Keratinocyte (primary cell): ENCODE measurements around the gene SLC40A1. TPM values are rescaled to one million over a fixed set of nuclear protein-coding genes. Genes with fewer than 3 reads are reported as not detected.
A peak's percentile ranks its signal among the peaks of the same experiment; 100 is the strongest.

Experiments used
- DNase-seq: peaks from one replicate; pipeline ENCODE4 v3.0.0-alpha.2; 2011; ENCODE audit warnings: low read depth, missing footprints, low spot score
- FAIRE-seq: peaks from 2 replicates; lab custom pipeline; 2011; peaks lifted over from hg19 to GRCh38; lab: Jason Lieb, UNC
- H2AFZ ChIP-seq: 2 replicates; pipeline ENCODE4 v1.6.0; 2012; ENCODE audit warnings: low read length, control low read depth, inconsistent platforms; ENCODE audit not compliant: control insufficient read depth
- H3K27ac ChIP-seq: 2 replicates; pipeline ENCODE4 v1.5.1; 2011; ENCODE audit warnings: low read length; ENCODE audit not compliant: control insufficient read depth, insufficient read depth
- H3K27me3 ChIP-seq: 3 replicates; pipeline ENCODE4 v1.6.0; 2011; ENCODE audit warnings: low read length; ENCODE audit not compliant: control insufficient read depth, insufficient read depth; ENCODE audit errors: extremely low read depth
- H3K36me3 ChIP-seq, 2 experiments: 2 replicates in 1 of 2; 3 replicates in 1 of 2; pipeline ENCODE4 v1.5.1; 2011; ENCODE audit warnings: low read length in 2 of 2, mild to moderate bottlenecking in 1 of 2; ENCODE audit not compliant: control insufficient read depth in 2 of 2, insufficient read depth in 2 of 2; ENCODE audit errors: extremely low read depth in 1 of 2
- H3K4me1 ChIP-seq: 3 replicates; pipeline ENCODE4 v1.5.1; 2011; ENCODE audit warnings: low read length; ENCODE audit not compliant: control insufficient read depth, insufficient read depth; ENCODE audit errors: extremely low read depth
- H3K4me2 ChIP-seq: 3 replicates; pipeline ENCODE4 v1.6.0; 2011; ENCODE audit warnings: low read depth, low read length; ENCODE audit not compliant: control insufficient read depth, insufficient read depth; ENCODE audit errors: extremely low read depth
- H3K4me3 ChIP-seq, 3 experiments: fragments of 200-600 bp in 1 of 3; sonication (generic) in 1 of 3; 2 replicates in 2 of 3; 3 replicates in 1 of 3; pipeline ENCODE4 v1.5.1; 2011 to 2016; ENCODE audit warnings: low read length in 3 of 3, mild to moderate bottlenecking in 3 of 3, control low read depth in 2 of 3, inconsistent platforms in 1 of 3, low read depth in 1 of 3, mixed read lengths in 1 of 3, mixed run types in 1 of 3, moderate library complexity in 1 of 3; ENCODE audit not compliant: control insufficient read depth in 2 of 3, insufficient read depth in 2 of 3; ENCODE audit errors: extremely low read depth in 1 of 3
- H3K79me2 ChIP-seq: 2 replicates; pipeline ENCODE4 v1.6.0; 2012; ENCODE audit warnings: low read length; ENCODE audit not compliant: control insufficient read depth, insufficient read depth
- H3K9ac ChIP-seq: 3 replicates; pipeline ENCODE4 v1.6.0; 2011; ENCODE audit warnings: low read length; ENCODE audit not compliant: control insufficient read depth, insufficient read depth; ENCODE audit errors: extremely low read depth
- H3K9me1 ChIP-seq: 3 replicates; pipeline ENCODE4 v1.6.0; 2011; ENCODE audit warnings: low read length; ENCODE audit not compliant: control insufficient read depth, insufficient read depth; ENCODE audit errors: extremely low read depth
- H3K9me3 ChIP-seq: 2 replicates; pipeline ENCODE4 v1.5.1; 2012; ENCODE audit warnings: low read depth, low read length; ENCODE audit not compliant: control insufficient read depth
- H4K20me1 ChIP-seq: 3 replicates; pipeline ENCODE4 v1.6.0; 2011; ENCODE audit warnings: low read length; ENCODE audit not compliant: control insufficient read depth, insufficient read depth; ENCODE audit errors: extremely low read depth
- CTCF ChIP-seq, 3 experiments: IDR thresholded peaks in 1 of 3; conservative IDR thresholded peaks in 1 of 3; optimal IDR thresholded peaks in 1 of 3; 2 replicates in 2 of 3; 3 replicates in 1 of 3; pipeline versions ENCODE3 to v1.5.1; 2011; ENCODE audit warnings: low read length in 3 of 3, mild to moderate bottlenecking in 3 of 3, moderate library complexity in 2 of 3, control low read depth in 1 of 3, inconsistent platforms in 1 of 3; ENCODE audit not compliant: insufficient read depth in 2 of 3; ENCODE audit errors: extremely low read depth in 1 of 3
- EZH2 ChIP-seq: IDR thresholded peaks from one replicate; pipeline ENCODE4 v1.6.1; 2012; ENCODE audit warnings: inconsistent platforms, mild to moderate bottlenecking, low read length, moderate library complexity
- dilution Hi-C: fragments of 300-500 bp; cut with MboI; formaldehyde crosslinking; loops from one replicate; pipeline ENCODE4 v1.7.0; 2020; ENCODE audit warnings: low sequenced_read_pairs; ENCODE audit not compliant: extremely low pct_ligation_motif_present
- polyA plus RNA-seq, 5 experiments: library from polyadenylated mRNA; depleted of rRNA in 3 of 5; stranded (reverse) in 3 of 5; stranded (forward) in 1 of 5; unstranded in 1 of 5; fragments of >200 nt; gene quantifications; 1 replicate in 1 of 5; 2 replicates in 3 of 5; 3 replicates in 1 of 5; pipeline versions ENCODE4 v1.2.1 to v1.2.3, GENCODE V29; 2011 to 2012; ENCODE audit warnings: missing spikeins in 2 of 5, low read depth in 1 of 5, low replicate concordance in 1 of 5

The SLC40A1 gene
- polyA plus RNA-seq, 1 donor (not counting 4 experiments of a cell fraction or from before 2014, with no cell fraction given): 0.09 TPM

GRCh38 chr2:189610700-189611099 is 30.1 kb upstream of the SLC40A1 start:
- Histone ChIP-seq H3K9me1 (no peaks in the 10 kb centered on the region), H3K27me3 (no peaks in the 10 kb centered on the region), H2AFZ (no peak overlapping the region), H3K36me3 (no peaks in the 10 kb centered on the region), H3K4me2 (no peak overlapping the region), H3K9me3 (no peaks in the 10 kb centered on the region), H3K4me3 (no peak overlapping the region), H3K27ac (no peak overlapping the region), H3K9ac (no peak overlapping the region), H3K4me1 (peaks cover 14% of the 10 kb centered on the region), H3K79me2 (no peaks in the 10 kb centered on the region), H4K20me1 (no peaks in the 10 kb centered on the region)
- DNase-seq (no peak), FAIRE-seq (peak; percentile 64)
- TF ChIP-seq EZH2 (no peak), CTCF (optimal IDR thresholded peaks at IDR 0.05 in 1 of 3, IDR thresholded peaks at IDR 0.05 in 1 of 3, conservative IDR thresholded peaks at IDR 0.05 in 1 of 3; ENCODE audit: extremely low read depth in 1 of 3, insufficient read depth in 2 of 3, low read length in 3 of 3) (no peak)
- dilution Hi-C loops: no loop called here

GRCh38 chr2:189609853-189610252 is 29.3 kb upstream of the SLC40A1 start:
- H3K27me3 ChIP-seq: no peaks in the 10 kb centered on the region
- no peak overlapping the region for H2AFZ ChIP-seq
- no peak overlapping the region for H3K9ac ChIP-seq
- no peak for DNase-seq
- FAIRE-seq: no peak
- no peaks in the 10 kb centered on the region for H3K9me3 ChIP-seq
- no peaks in the 10 kb centered on the region for H3K36me3 ChIP-seq
- no peak for TF ChIP-seq EZH2
- no peak for TF ChIP-seq CTCF (optimal IDR thresholded peaks at IDR 0.05 in 1 of 3, IDR thresholded peaks at IDR 0.05 in 1 of 3, conservative IDR thresholded peaks at IDR 0.05 in 1 of 3; ENCODE audit: extremely low read depth in 1 of 3, insufficient read depth in 2 of 3, low read length in 3 of 3)
- no peak overlapping the region for H3K4me3 ChIP-seq
- no peaks in the 10 kb centered on the region for H3K79me2 ChIP-seq
- H3K27ac ChIP-seq: no peak overlapping the region
- no peaks in the 10 kb centered on the region for H4K20me1 ChIP-seq
- H3K4me1 ChIP-seq: peaks cover 14% of the 10 kb centered on the region
- H3K4me2 ChIP-seq: no peak overlapping the region
- H3K9me1 ChIP-seq: no peaks in the 10 kb centered on the region
- dilution Hi-C loops: no loop called here
